IPS DF 6.9 (cell line): Measurements from ENCODE around the gene IFNGR2.
A peak's percentile ranks its signal among the peaks of the same experiment; 100 is the strongest.
"Not testable (repeated sequence)": the region's sequence is repeated elsewhere in the genome, so short reads cannot be mapped to it uniquely, and the experiment has no call there.

Experiments used
- DNase-seq: peaks from one replicate; pipeline ENCODE4 v3.0.0-alpha.2; 2013; ENCODE audit warnings: low read depth, low spot score
- H3K27ac ChIP-seq: one replicate; pipeline ENCODE4 v1.5.1; 2013; ENCODE audit warnings: low read length, control low read depth
- H3K27me3 ChIP-seq: 2 replicates; pipeline ENCODE4 v1.6.1; 2013; ENCODE audit warnings: mild to moderate bottlenecking, low read length; ENCODE audit not compliant: control insufficient read depth, insufficient read depth
- H3K36me3 ChIP-seq: 2 replicates; pipeline ENCODE4 v1.6.1; 2013; ENCODE audit warnings: low read length; ENCODE audit not compliant: control insufficient read depth, insufficient read depth
- H3K4me1 ChIP-seq: 2 replicates; pipeline ENCODE4 v1.6.1; 2013; ENCODE audit warnings: low read length; ENCODE audit not compliant: control insufficient read depth, insufficient read depth
- H3K4me3 ChIP-seq: 2 replicates; pipeline ENCODE4 v1.5.1; 2013; ENCODE audit warnings: mild to moderate bottlenecking, low read length
- H3K9me3 ChIP-seq: 2 replicates; pipeline ENCODE4 v1.6.1; 2013; ENCODE audit warnings: low read length, inconsistent platforms; ENCODE audit not compliant: control insufficient read depth, insufficient read depth
- WGBS: extraction: QIAGEN DNeasy Blood & Tissue Kit; methylation state at CpG from one replicate; pipeline ENCODE4 v1.1.7; 2013; ENCODE audit warnings: mixed read lengths, missing lambda C conversion rate; ENCODE audit not compliant: insufficient read length, insufficient coverage; 5-methylcytosine and 5-hydroxymethylcytosine counted together

The IFNGR2 gene

GRCh38 chr21:33455686-33456446, 52.7 kb downstream of the IFNGR2 start:
- Histone ChIP-seq H3K4me3 (no peak overlapping the region), H3K9me3 (no peaks in the 10 kb centered on the region), H3K36me3 (no peaks in the 10 kb centered on the region), H3K4me1 (no peaks in the 10 kb centered on the region; the same call in 1 of the 2 replicates), H3K27me3 (no peaks in the 10 kb centered on the region), H3K27ac (no peak overlapping the region)
- WGBS: no CpG with 5 or more reads among the region's 6 CpGs
- no peak for DNase-seq

GRCh38 chr21:33458861-33459260, 55.6 kb downstream of the IFNGR2 start:
- Histone ChIP-seq H3K9me3 (no peaks in the 10 kb centered on the region), H3K27ac (no peak overlapping the region), H3K4me1 (no peaks in the 10 kb centered on the region; the same call in 1 of the 2 replicates), H3K27me3 (no peaks in the 10 kb centered on the region), H3K36me3 (no peaks in the 10 kb centered on the region), H3K4me3 (no peak overlapping the region)
- WGBS: no CpG with 5 or more reads among the region's 3 CpGs
- no peak for DNase-seq

GRCh38 chr21:33461538-33462250, 58.5 kb downstream of the IFNGR2 start:
- WGBS: no CpG with 5 or more reads among the region's 5 CpGs
- H3K4me1 ChIP-seq: no peaks in the 10 kb centered on the region; the same call in 1 of the 2 replicates
- H3K27me3 ChIP-seq: no peaks in the 10 kb centered on the region
- H3K36me3 ChIP-seq: no peaks in the 10 kb centered on the region
- no peak overlapping the region for H3K27ac ChIP-seq
- no peak for DNase-seq
- H3K4me3 ChIP-seq: no peak overlapping the region
- H3K9me3 ChIP-seq: no peaks in the 10 kb centered on the region

DNA sequence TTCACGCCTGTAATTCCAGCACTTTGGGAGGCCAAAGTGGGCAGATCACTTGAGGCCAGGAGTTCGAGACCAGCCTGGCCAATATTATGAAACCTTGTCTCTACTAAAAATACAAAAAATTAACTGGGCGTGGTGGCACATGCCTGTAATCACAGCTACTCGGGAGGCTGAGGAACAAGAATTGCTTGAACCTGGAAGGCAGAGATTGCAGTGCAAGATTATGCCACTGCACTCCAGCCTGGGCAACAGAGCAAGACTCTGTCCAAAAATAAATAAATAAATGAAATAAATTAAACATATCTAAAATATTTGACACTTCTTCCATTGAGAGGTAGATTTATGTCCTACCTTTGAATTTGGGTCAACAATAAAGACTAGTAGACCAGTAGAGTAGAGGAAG, 66.0 kb downstream of the IFNGR2 start:
- not testable (repeated sequence) for H3K9me3 ChIP-seq, H3K27me3 ChIP-seq, H3K4me1 ChIP-seq, H3K4me3 ChIP-seq, DNase-seq, H3K27ac ChIP-seq, H3K36me3 ChIP-seq
- WGBS: no CpG with 5 or more reads among the region's 4 CpGs

DNA sequence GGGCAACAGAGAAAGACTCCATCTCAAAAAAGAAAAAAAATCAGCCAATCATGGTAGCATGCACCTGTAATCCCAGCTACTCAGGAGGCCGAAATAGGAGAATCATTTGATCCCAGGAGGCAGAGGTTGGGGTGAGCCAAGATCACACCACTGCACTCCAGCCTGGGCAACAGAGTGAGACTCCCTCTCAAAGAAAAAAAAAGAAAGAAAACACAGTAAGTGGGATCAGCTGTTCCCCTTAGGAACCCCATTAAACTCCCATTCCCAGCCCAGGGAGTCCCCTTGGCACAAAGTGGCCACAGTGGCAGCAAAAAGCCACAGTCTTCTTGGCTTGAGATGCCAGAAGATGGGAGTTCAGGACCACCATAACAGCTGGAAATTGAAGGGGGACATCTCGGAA, 67.5 kb downstream of the IFNGR2 start:
- Histone ChIP-seq H3K27ac (no peak overlapping the region), H3K4me3 (no peak overlapping the region), H3K9me3 (no peaks in the 10 kb centered on the region), H3K4me1 (no peaks in the 10 kb centered on the region; the same call in 1 of the 2 replicates), H3K27me3 (no peaks in the 10 kb centered on the region), H3K36me3 (no peaks in the 10 kb centered on the region)
- no peak for DNase-seq
- WGBS: no CpG with 5 or more reads among the region's 2 CpGs

DNA sequence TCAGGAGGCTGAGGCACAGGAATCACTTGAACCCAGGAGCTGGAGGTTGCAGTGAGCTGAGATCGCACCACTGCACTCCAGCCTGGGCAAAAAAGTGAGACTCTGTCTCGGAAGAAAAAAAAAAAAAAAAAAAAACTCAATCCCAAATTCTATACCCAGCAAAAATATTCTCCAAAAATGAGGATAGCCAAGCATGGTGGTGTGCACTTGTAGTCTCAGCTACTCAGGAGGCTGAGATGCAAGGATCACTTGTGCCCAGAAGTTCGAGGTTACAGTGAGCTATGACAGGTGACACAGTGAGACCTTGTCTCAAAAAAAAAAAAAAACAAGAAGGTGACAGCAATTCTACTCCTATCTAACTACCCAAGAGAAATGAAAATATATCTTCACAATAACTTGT, 70.1 kb downstream of the IFNGR2 start:
- Histone ChIP-seq H3K27ac (no peak overlapping the region), H3K4me3 (no peak overlapping the region), H3K9me3 (no peaks in the 10 kb centered on the region), H3K36me3 (no peaks in the 10 kb centered on the region), H3K4me1 (no peaks in the 10 kb centered on the region; the same call in 1 of the 2 replicates), H3K27me3 (no peaks in the 10 kb centered on the region)
- DNase-seq: no peak
- no CpG with 5 or more reads among the region's 3 CpGs for WGBS

- no peaks in the 10 kb centered on the region for H3K9me3 ChIP-seq
- no peak overlapping the region for H3K27ac ChIP-seq
- DNase-seq: no peak
- WGBS: no CpG with 5 or more reads among the region's 7 CpGs
- H3K27me3 ChIP-seq: no peaks in the 10 kb centered on the region
- peaks cover 4% of the 10 kb centered on the region for H3K4me1 ChIP-seq
- H3K36me3 ChIP-seq: no peaks in the 10 kb centered on the region
- H3K4me3 ChIP-seq: no peak overlapping the region
These were observed 73.9 kb downstream of the IFNGR2 start for GRCh38 chr21:33477066-33477465.

DNA sequence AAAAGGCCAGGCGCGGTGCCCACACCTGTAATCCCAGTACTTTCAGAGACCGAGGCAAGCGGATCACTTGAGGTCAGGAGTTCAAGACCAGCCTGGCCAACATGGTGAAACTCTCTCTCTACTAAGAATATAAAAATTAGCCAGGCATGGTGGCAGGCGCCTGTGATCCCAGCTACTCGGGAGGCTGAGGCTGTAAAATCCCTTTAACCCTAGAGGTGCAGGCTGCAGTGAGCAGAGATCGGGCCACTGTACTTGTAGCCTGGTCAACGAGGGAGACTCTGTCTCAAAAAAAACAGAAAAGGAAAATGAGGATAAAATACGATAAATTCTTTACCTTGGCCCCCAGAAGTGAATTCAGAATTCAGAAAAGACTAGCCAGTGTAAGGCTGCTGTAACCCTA, 75.0 kb downstream of the IFNGR2 start:
- H3K4me1 ChIP-seq: peaks cover 4% of the 10 kb centered on the region
- no peaks in the 10 kb centered on the region for H3K9me3 ChIP-seq
- H3K27me3 ChIP-seq: no peaks in the 10 kb centered on the region
- no peak for DNase-seq
- H3K4me3 ChIP-seq: peak overlapping the region; percentile 96; the same call in 1 of the 2 replicates
- H3K27ac ChIP-seq: no peak overlapping the region
- WGBS: no CpG with 5 or more reads among the region's 9 CpGs
- H3K36me3 ChIP-seq: no peaks in the 10 kb centered on the region

DNA sequence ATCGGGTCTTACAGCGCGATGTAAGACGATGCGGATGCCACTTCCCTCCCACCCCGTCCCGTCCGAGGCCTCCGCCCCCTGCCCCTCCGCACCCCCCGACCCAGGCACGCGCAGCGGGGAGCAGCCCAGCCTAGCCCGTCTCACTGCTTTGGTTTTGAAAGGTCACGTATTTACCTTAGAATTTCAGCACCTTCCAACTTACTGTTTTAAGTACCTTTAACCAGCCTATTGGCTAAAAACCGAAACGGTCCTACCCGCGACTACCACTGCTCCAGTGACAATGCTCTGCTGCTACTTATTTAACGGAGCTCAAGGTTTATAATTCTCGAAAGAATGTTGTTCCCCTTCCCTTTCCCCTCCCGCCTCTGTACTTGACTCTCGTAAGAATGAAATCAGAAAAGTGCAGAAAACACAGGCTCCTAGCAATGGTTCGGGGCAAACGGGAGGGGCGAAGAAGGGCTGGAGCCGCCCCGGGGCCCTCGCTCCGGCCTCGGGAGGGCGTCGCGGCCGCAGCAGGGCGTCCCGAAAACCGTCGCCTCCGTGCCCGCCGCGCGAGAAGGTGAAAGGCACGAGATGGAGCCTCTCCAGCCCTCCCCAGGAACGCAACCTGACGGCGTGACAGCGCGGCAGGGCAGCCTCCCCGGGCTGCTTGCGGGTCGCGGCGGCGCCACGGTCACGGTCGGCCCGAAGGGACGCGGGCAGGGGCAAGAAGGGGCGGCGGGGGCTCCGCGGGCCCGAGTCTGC, 75.9 kb downstream of the IFNGR2 start:
- H3K27me3 ChIP-seq: no peaks in the 10 kb centered on the region
- no peaks in the 10 kb centered on the region for H3K36me3 ChIP-seq
- WGBS: no CpG with 5 or more reads among the region's 68 CpGs
- H3K9me3 ChIP-seq: no peaks in the 10 kb centered on the region
- peak overlapping the region; percentile 96 for H3K4me3 ChIP-seq
- H3K27ac ChIP-seq: no peak overlapping the region
- peaks cover 4% of the 10 kb centered on the region for H3K4me1 ChIP-seq
- DNase-seq: no peak

DNA sequence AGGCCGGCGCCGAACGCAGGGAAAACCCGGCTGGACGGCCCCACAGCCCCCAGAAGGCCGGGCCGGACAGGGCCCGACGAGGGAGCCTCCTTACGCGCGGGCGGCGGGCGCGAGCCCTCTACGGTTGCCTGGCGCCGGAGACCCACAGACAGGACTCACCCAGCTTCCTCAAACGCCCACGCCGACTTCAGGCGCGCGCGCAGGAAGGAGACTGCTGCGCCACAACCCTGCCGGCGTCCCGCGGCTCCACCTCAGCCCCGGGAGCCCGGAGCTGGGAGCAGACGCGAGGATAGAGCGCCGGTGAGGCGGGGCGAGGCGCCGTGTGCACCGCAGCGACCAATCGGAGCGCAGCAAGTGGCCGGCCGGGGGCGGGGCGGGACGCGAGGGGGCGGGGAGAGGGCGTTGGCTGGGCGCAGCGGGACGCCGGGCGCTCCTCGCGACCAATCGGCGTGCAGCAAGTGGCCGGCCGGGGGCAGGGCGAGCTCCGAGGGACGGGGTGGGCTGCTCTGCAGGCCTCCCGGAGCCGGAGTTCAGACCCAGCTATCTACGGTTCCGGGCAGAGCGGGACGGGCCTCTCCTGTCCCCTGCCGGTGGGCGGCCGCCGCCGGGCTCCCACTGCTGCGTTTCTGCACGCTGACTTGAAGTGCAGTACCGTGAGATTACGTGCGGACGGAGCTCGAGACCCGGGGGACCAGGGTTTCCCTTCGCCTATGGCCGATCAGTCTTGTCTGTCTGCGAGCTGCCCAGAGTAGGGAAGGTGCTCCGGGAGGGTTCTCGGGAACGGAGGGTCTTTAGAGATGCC, 76.7 kb downstream of the IFNGR2 start, which contains the start of gene TMEM50B:
TSS of gene TMEM50B (minus strand) at position 296 of the 802 bp plus-strand sequence. CDS start 11,089 bp downstream, outside the sequence.
- Histone ChIP-seq H3K4me1 (peaks cover 4% of the 10 kb centered on the region), H3K4me3 (peak within 1 kb of the TSS; percentile 96), H3K9me3 (no peaks in the 10 kb centered on the region), H3K27ac (no peak within 1 kb of the TSS), H3K27me3 (no peaks in the 10 kb centered on the region), H3K36me3 (no peaks in the 10 kb centered on the region)
- WGBS: no CpG with 5 or more reads among the region's 93 CpGs
- DNase-seq: peak; percentile 73
